H7 (cell line): ENCODE measurements around the gene C3orf20. TPM values are rescaled to one million over a fixed set of nuclear protein-coding genes. Genes with fewer than 3 reads are reported as not detected.
A peak's percentile ranks its signal among the peaks of the same experiment; 100 is the strongest.

ENCODE experiments used
- DNase-seq: peaks from one replicate; pipeline ENCODE4 v3.0.0; 2012
- H3K27me3 ChIP-seq: 2 replicates; pipeline ENCODE4 v1.6.0; 2011; ENCODE audit warnings: mild to moderate bottlenecking, low read length; ENCODE audit not compliant: control insufficient read depth, insufficient read depth
- H3K36me3 ChIP-seq: replicated peaks from 2 replicates; pipeline ENCODE4 v1.5.1; 2011; ENCODE audit warnings: low read length; ENCODE audit not compliant: control insufficient read depth, insufficient read depth
- H3K4me3 ChIP-seq: 2 replicates; pipeline ENCODE4 v1.5.1; 2011; ENCODE audit warnings: low read depth, mild to moderate bottlenecking, control low read depth, low read length, moderate library complexity; ENCODE audit not compliant: insufficient read depth
- total RNA-seq: library from RNA; depleted of rRNA; stranded (reverse); fragments of >200 nt; shearing (Covaris generic); gene quantifications from 2 replicates; pipeline ENCODE4 v1.2.3, GENCODE V29; 2014; rRNA removed

Gene C3orf20
- total RNA-seq: 0.04 and 0.07 TPM in 2 replicates

DNA sequence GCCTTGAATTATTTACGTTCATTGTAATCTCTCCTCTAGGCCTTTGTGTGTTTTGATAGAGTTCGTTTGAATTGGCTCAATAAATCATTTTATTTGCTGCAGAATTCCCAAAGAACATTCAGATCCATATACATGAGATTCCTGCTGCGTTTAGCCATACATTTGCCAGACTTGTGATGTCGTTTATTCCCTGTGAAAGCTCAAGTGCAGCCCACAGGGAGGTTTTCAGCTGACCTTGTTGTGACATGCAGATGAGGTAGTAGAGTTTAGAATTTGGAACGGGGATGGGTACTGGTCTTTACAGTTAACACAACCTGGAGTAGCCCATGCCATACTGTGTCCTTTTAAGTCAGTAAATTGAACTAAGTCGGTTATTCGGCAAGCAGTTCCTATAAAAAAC, at the start of gene C3orf20:
C3orf20 (plus strand) TSS at position 301 of the 400 bp plus-strand sequence. CDS start 7,573 bp downstream, outside the sequence.
- no peaks in the 10 kb centered on the region for H3K27me3 ChIP-seq
- peaks cover 21% of the 10 kb centered on the region for H3K36me3 ChIP-seq
- no peak for DNase-seq
- no peak within 1 kb of the TSS for H3K4me3 ChIP-seq

DNA sequence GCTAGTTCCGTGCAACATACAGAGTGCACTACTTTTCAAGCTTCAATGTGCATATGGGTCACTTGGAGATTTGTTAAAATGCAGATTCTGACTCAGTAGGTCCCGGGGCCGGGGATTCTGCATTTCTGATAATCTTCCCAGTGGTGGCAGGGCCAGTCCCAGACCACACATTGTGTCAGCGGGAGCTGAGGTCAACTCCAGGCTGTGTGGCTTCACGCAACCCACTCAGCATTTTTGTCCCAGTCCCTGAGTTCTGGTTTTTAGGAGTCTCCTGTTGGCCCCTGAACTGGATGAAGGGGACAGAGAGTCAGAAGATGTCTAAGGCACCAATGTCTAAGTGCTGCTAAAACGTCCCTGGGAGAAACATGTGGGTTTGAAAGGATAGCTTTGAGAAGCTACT, 49.5 kb upstream of the C3orf20 start:
- DNase-seq: no peak
- Histone ChIP-seq H3K36me3 (no peaks in the 10 kb centered on the region), H3K27me3 (no peaks in the 10 kb centered on the region), H3K4me3 (no peak overlapping the region)

- H3K4me3 ChIP-seq: no peak overlapping the region
- H3K36me3 ChIP-seq: no peaks in the 10 kb centered on the region
- no peaks in the 10 kb centered on the region for H3K27me3 ChIP-seq
- DNase-seq: no peak
Observed at GRCh38 chr3:14627815-14628214, 47.1 kb upstream of the C3orf20 start.

DNA sequence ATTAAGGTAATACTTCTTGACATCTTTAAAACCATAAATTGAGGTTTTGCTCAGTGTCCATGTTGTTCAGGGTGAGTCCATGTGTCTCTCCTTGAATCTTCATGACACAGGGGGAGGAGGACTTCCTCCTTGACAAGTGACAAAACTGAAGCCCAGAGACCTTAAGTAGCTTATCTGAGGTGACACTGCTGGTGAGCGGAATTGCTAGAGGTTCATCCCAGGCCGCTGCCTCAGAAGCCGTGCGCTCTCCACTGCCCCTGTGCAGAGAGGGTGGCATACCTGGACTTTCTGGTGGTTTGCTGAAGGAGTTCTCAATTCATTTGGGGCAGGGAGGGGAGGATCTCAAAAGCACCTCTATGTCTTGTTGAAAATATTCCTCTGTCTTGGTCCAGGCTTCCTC, 46.5 kb upstream of the C3orf20 start:
- H3K27me3 ChIP-seq: no peaks in the 10 kb centered on the region
- no peaks in the 10 kb centered on the region for H3K36me3 ChIP-seq
- no peak for DNase-seq

GRCh38 chr3:14630404-14631100, 44.4 kb upstream of the C3orf20 start:
- Histone ChIP-seq H3K36me3 (no peaks in the 10 kb centered on the region), H3K27me3 (no peaks in the 10 kb centered on the region), H3K4me3 (no peak overlapping the region)
- no peak for DNase-seq

More for the DNA sequence above, 46.5 kb upstream of the C3orf20 start:
- no peak overlapping the region for H3K4me3 ChIP-seq

GRCh38 chr3:14631101-14631497, 43.8 kb upstream of the C3orf20 start:
- no peak overlapping the region for H3K4me3 ChIP-seq
- H3K36me3 ChIP-seq: no peaks in the 10 kb centered on the region
- no peak for DNase-seq
- H3K27me3 ChIP-seq: no peaks in the 10 kb centered on the region

- Histone ChIP-seq H3K27me3 (no peaks in the 10 kb centered on the region), H3K36me3 (no peaks in the 10 kb centered on the region), H3K4me3 (no peak overlapping the region)
- no peak for DNase-seq
Observed at GRCh38 chr3:14631687-14632441, 43.1 kb upstream of the C3orf20 start.

GRCh38 chr3:14632442-14632930, 42.5 kb upstream of the C3orf20 start:
- no peak for DNase-seq
- Histone ChIP-seq H3K27me3 (no peaks in the 10 kb centered on the region), H3K4me3 (no peak overlapping the region), H3K36me3 (no peaks in the 10 kb centered on the region)

GRCh38 chr3:14633417-14633816, 41.5 kb upstream of the C3orf20 start:
- Histone ChIP-seq H3K4me3 (no peak overlapping the region), H3K27me3 (no peaks in the 10 kb centered on the region), H3K36me3 (no peaks in the 10 kb centered on the region)
- DNase-seq: no peak

DNA sequence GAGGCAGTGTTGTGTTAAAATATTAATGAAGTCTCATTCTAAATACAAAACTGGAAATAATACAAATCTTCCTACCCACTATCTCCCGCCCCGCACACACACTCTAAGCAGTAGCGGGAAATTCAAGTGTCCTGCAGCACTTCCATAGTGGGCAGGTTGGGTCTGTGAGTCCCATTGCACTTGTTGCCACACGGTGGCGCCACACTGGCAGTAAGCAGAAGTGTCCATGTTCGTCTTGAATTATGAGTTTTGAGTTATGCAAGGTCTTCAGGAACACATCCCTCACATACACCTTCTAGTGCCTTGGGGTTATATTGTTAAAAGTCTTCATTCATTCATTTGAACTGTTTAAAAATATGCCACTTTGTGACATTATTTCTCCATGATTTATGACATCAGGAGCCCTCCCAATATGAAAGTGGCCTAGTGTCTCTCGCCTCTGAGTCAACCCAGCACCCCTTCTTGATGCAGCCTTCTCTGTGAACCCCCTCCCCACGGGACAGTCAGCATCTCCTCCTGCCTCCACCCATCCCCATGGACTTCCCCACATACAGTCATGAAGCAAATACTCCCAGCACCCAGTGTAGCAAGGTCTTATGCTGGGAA, 41.0 kb upstream of the C3orf20 start:
- Histone ChIP-seq H3K27me3 (no peaks in the 10 kb centered on the region), H3K36me3 (no peaks in the 10 kb centered on the region), H3K4me3 (no peak overlapping the region)
- DNase-seq: peak; percentile 63

- no peaks in the 10 kb centered on the region for H3K36me3 ChIP-seq
- H3K27me3 ChIP-seq: no peaks in the 10 kb centered on the region
- H3K4me3 ChIP-seq: no peak overlapping the region
- no peak for DNase-seq
Observed at GRCh38 chr3:14634763-14635400, 40.1 kb upstream of the C3orf20 start.

GRCh38 chr3:14636496-14637087, 38.3 kb upstream of the C3orf20 start:
- Histone ChIP-seq H3K36me3 (no peaks in the 10 kb centered on the region), H3K4me3 (no peak overlapping the region), H3K27me3 (no peaks in the 10 kb centered on the region)
- no peak for DNase-seq

DNA sequence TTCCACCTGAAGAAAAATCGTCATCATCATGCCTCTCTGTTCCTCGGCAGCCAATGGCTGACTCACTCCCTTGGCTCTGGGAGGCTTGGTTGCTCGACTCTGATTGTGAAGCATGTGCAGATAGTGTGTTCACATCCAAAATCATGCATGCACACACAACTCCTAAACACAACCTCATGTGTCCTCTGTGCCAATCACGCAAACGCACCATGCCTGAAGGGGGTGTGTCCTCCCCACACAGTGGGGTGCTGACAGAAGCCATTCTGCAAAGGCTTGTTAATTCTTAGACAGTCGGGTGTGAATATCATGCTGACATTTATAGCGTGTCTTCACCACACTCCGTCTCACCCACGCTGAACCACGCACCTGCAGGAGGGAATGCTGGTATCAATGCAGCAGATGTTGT, 34.8 kb upstream of the C3orf20 start:
- no peak for DNase-seq
- H3K36me3 ChIP-seq: no peaks in the 10 kb centered on the region
- H3K27me3 ChIP-seq: no peaks in the 10 kb centered on the region
- no peak overlapping the region for H3K4me3 ChIP-seq

DNA sequence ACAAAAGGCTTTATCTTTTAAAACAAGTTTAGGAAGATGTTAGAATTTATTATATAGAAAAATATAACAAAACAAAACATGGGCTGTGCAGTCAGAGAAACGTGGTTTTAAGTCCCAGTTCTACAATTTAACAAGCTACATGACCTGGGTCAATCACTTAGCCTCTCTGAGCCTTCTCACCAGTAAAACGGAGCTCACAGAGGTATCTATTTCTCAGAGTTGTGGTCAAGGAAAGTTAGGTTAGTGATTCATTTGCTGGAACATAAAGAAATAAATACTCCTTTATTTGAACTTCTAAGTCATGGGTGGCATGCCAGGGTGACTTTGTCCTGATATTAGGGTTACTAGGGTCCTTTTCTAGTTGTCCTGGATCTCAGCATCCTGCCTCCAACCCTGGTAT, 34.2 kb upstream of the C3orf20 start:
- DNase-seq: no peak
- no peak overlapping the region for H3K4me3 ChIP-seq
- no peaks in the 10 kb centered on the region for H3K36me3 ChIP-seq
- no peaks in the 10 kb centered on the region for H3K27me3 ChIP-seq
